Left lung (tissue), 10 donors: ENCODE results near the gene CCR9. TPM values are rescaled to one million over a fixed set of nuclear protein-coding genes. Genes with fewer than 3 reads are reported as not detected.

Experiments used
- ATAC-seq: fragments of 200-7000 bp; cut with Tn5 transposase; one replicate; pipeline ENCODE4 v1.9.1; 2020; ENCODE audit warnings: moderate library complexity
- DNase-seq, 4 donors: peaks; one replicate each; pipeline ENCODE4 v3.0.0-alpha.2; 2013 to 2020
- H3K27ac ChIP-seq, 2 donors: fragments of 200-600 bp; sonication (generic) in 1 of 2; one replicate each; pipeline versions ENCODE4 v1.5.0 to v1.8.0; 2020 to 2021
- H3K27me3 ChIP-seq, 2 donors: fragments of 200-600 bp; sonication (generic) in 1 of 2; one replicate each; pipeline versions ENCODE4 v1.5.0 to v1.8.0; 2020 to 2021
- H3K36me3 ChIP-seq, 2 donors: fragments of 200-600 bp; sonication (generic) in 1 of 2; one replicate each; pipeline versions ENCODE4 v1.5.0 to v1.8.0; 2020 to 2021
- H3K4me1 ChIP-seq, 2 donors: fragments of 200-600 bp; one replicate each; pipeline ENCODE4 v1.8.0; 2021
- H3K4me3 ChIP-seq, 2 donors: fragments of 200-600 bp; sonication (generic) in 1 of 2; one replicate each; pipeline versions ENCODE4 v1.5.0 to v1.8.0; 2020 to 2021; ENCODE audit warnings: mild to moderate bottlenecking in 1 of 2
- H3K9me3 ChIP-seq, 2 donors: fragments of 200-600 bp; sonication (generic) in 1 of 2; one replicate each; pipeline versions ENCODE4 v1.5.0 to v1.8.0; 2020 to 2021
- CTCF ChIP-seq, 2 donors: fragments of 200-600 bp; sonication (generic) in 1 of 2; IDR thresholded peaks; one replicate each; pipeline versions ENCODE4 v1.5.0 to v1.8.0; 2021; ENCODE audit warnings: antibody characterized with exemption in 2 of 2
- intact Hi-C, 2 donors: fragments of 100-400 bp; cut with DNase I; formaldehyde crosslinking; loops; one replicate each; pipeline versions ENCODE4 v1.11.2 to v1.14.2; 2022
- polyA plus RNA-seq, 6 donors: library from polyadenylated mRNA; unstranded; fragments of 120-200 nt; gene quantifications; one replicate each; pipeline ENCODE4 v1.2.1, GENCODE V29; 2013; ENCODE audit not compliant: insufficient read length in 6 of 6
- total RNA-seq, 2 donors: library from RNA; stranded (reverse); fragmentation: NEBNext Ultra II Directional; extraction: Animal tissue kit (Norgen Biotek cat#: 25700); gene quantifications; one replicate each; pipeline ENCODE4 v1.2.1, GENCODE V29; 2021
- donor health status: DM: no; HTN: yes; CAD: no.
- donor health status: DM: no; HTN: no; CAD: no.

Gene CCR9
- total and polyA plus RNA-seq, 8 donors = 0.11 to 0.32 (median 0.20) TPM; not detected in 4

GRCh38 chr3:45872569-45872968 lies 13.8 kb upstream of the CCR9 start:
- DNase-seq (no peak), ATAC-seq (no peak)
- no peaks in the 10 kb centered on the region for H3K4me1 ChIP-seq
- H3K27ac ChIP-seq = no peak overlapping the region
- intact Hi-C loops = no loop called here
- H3K36me3 ChIP-seq = no peaks in the 10 kb centered on the region
- H3K27me3 ChIP-seq = no peaks in the 10 kb centered on the region
- no peak overlapping the region for H3K4me3 ChIP-seq
- H3K9me3 ChIP-seq = no peaks in the 10 kb centered on the region
- no peak for TF ChIP-seq CTCF (IDR thresholded peaks at IDR 0.05)

GRCh38 chr3:45873036-45873435 lies 13.3 kb upstream of the CCR9 start:
- Histone ChIP-seq H3K36me3 (no peaks in the 10 kb centered on the region), H3K9me3 (no peaks in the 10 kb centered on the region), H3K4me1 (no peaks in the 10 kb centered on the region), H3K4me3 (no peak overlapping the region), H3K27ac (no peak overlapping the region), H3K27me3 (no peaks in the 10 kb centered on the region)
- TF ChIP-seq CTCF (IDR thresholded peaks at IDR 0.05) = no peak
- DNase-seq (no peak), ATAC-seq (no peak)
- intact Hi-C loops = no loop called here

- intact Hi-C loops = no loop called here
- H3K36me3 ChIP-seq = no peaks in the 10 kb centered on the region
- ATAC-seq = no peak
- no peaks in the 10 kb centered on the region for H3K4me1 ChIP-seq
- no peak overlapping the region for H3K27ac ChIP-seq
- no peak for DNase-seq
- no peaks in the 10 kb centered on the region for H3K9me3 ChIP-seq
- H3K4me3 ChIP-seq = no peak overlapping the region
- TF ChIP-seq CTCF (IDR thresholded peaks at IDR 0.05) = no peak
- H3K27me3 ChIP-seq = no peaks in the 10 kb centered on the region
Observed at GRCh38 chr3:45873638-45874037, 12.7 kb upstream of the CCR9 start.

- intact Hi-C loops = no loop called here
- no peak overlapping the region for H3K27ac ChIP-seq
- H3K36me3 ChIP-seq = no peaks in the 10 kb centered on the region
- no peaks in the 10 kb centered on the region for H3K9me3 ChIP-seq
- H3K27me3 ChIP-seq = no peaks in the 10 kb centered on the region
- H3K4me3 ChIP-seq = no peak overlapping the region
- H3K4me1 ChIP-seq = no peaks in the 10 kb centered on the region
- DNase-seq (no peak), ATAC-seq (no peak)
- TF ChIP-seq CTCF (IDR thresholded peaks at IDR 0.05) = no peak
Observed at GRCh38 chr3:45874677-45875346, 11.5 kb upstream of the CCR9 start.

- H3K9me3 ChIP-seq = no peaks in the 10 kb centered on the region
- ATAC-seq = no peak
- H3K4me1 ChIP-seq = no peaks in the 10 kb centered on the region
- H3K27me3 ChIP-seq = no peaks in the 10 kb centered on the region
- TF ChIP-seq CTCF (IDR thresholded peaks at IDR 0.05) = no peak
- no peak overlapping the region for H3K4me3 ChIP-seq
- no peak overlapping the region for H3K27ac ChIP-seq
- DNase-seq = no peak
- intact Hi-C loops = no loop called here
- H3K36me3 ChIP-seq = no peaks in the 10 kb centered on the region
Observed at GRCh38 chr3:45878124-45878523, 8.2 kb upstream of the CCR9 start.
